AG08396 (cell line): ENCODE results near the gene SEC61B.
A peak's percentile ranks its signal among the peaks of the same experiment; 100 is the strongest.
"Not testable (repeated sequence)": the region's sequence is repeated elsewhere in the genome, so short reads cannot be mapped to it uniquely, and the experiment has no call there.

Experiments
- DNase-seq: peaks from one replicate; pipeline ENCODE4 v3.0.0; 2012; ENCODE audit warnings: low spot score, mixed read lengths

SEC61B gene

DNA sequence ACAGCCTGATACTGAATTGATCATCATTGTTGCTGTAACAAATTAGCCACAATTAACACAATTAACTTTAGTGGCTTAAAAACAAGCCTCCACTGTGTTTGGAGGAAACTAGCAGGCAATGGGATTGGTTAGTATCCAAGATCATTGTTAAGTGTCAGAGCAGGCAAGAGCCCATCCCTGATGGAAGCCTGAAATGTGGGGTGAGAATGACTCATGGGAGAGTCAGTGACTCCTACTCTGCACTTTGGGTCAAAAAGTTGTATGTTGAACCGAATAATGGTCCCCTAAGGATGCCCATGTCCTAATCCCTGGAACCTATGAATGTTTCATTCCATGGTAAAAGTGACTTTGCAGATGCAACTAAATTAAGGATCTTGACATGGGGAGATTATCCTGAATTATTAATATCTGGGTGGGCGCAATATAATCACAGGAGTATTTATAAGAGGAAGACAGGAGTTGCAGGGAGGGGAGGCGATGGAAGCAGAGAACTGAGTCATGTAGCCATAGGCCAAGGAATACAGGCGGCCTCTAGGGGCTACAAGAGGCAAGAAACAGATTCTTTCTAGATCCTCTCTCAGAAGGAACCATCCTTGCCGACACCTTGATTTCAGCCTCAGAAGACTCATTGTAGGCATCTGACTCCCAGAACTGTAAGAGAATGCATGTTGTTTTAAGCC, 29.2 kb upstream of the SEC61B start:
- DNase-seq: peak; percentile 25

- DNase-seq: no peak
Measured at GRCh38 chr9:99193466-99193821, 28.6 kb upstream of the SEC61B start.

- not testable (repeated sequence) for DNase-seq
Measured at GRCh38 chr9:99196484-99196883, 25.6 kb upstream of the SEC61B start.

- no peak for DNase-seq
Measured at GRCh38 chr9:99197124-99197630, 24.9 kb upstream of the SEC61B start.

DNA sequence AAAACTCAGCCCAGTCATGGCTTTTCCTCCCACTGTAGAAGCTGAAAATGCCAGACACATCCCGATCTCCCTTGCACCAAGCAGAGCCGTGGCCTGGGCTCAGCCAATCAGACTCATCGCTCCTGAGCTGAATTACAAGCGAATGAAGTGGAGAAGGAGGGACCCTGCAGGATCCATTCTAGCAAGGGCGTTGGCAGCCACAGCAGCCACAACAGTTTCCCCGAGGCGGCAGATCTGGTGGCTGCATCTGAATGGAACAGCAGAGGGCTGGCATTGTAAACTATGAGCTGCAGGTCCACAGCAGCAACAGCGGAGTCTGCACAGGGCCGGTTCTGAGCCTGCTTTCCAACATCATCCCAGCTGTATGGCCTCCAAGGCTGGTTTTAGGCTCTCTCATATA, 24.1 kb upstream of the SEC61B start:
- no peak for DNase-seq

DNA sequence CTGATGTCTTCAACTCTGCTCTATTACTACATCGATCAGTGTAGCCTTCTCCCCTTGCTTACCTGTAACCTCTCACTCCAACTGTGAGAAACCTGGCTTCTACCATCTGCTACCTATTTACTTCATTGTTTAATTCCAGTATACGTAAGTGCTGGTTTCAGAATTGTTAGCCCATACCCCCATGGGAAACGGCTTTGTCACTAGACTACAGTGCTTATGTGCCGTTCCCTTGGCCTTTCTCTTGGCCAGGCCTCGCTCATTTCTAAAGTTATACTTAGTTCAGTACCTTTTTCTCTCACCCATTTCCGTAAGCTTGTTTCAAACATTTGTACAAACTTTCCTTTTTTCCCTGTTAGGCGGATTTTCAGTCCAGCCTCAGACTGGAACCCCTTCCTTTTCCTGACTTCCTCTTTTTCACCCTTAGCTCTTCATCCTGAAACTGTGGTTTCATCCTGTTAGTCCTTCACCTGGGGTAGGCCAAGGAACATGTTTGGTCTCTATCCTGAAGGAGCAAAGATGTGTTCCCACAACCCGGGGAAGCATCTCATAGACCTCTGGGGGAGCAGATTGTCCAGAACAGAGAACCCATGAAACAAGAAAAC, 22.0 kb upstream of the SEC61B start:
- DNase-seq: no peak

- DNase-seq: no peak
Measured at GRCh38 chr9:99201603-99202002, 20.5 kb upstream of the SEC61B start.

DNA sequence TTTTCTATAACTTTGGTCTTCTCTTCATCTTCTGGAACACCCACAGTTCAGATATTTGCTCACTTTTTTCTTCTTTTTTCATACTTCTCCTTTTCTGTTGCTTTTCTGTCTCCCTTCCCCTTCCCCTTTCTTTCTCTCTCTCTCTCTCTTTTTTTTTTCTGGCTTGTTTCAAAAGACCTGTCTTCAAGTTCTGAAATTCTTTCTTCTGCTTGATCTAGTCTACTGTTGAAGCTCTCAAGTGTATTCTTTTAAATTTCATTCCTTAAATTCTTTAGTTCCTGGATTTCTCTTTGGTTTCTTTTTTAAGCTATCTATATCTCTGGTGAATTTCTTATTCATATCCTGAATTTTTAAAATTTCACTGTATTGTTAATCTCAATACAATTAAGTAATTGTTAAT, 11.5 kb upstream of the SEC61B start:
- no peak for DNase-seq

DNA sequence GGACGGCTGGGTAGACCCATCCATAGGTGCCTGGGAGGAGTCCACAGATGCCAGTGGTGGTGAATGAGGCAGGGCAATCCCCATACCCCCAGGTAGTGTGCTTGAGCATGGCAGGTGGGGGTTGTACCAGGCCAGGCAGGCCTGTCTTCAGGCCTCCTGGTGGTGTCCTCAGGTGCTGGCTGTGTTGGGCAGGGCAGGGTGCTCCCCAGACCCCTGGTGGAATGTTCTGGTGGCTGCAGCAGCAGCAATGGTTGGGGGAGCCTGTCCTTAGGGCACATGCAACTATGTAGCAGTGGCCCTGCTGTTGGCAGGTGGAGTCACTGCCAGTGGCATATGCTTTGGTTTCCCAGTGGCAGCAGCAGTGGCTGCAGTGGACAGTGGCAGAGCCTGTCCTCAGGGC, 10.3 kb upstream of the SEC61B start:
- DNase-seq: no peak

DNA sequence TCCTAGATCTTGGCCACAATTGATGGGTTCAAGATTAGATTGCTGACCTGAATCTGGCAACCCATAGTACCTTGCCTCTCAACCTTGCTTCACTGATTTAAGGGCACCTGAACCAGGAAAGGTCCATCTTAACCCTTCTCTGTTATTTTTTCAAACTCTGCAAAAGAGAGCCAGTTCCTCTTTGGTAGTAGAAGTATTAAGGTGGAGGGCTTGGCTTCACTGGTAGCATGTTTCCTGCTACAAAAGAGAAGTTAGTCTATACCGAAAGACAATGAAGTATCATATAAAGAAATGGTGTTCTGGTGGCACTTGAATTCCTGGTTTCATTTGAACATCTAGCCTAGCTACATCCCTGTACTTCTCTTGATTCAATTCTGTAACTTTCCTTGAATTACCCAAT, 8.9 kb upstream of the SEC61B start:
- DNase-seq: no peak

GRCh38 chr9:99216073-99216472, 6.0 kb upstream of the SEC61B start:
- no peak for DNase-seq

DNA sequence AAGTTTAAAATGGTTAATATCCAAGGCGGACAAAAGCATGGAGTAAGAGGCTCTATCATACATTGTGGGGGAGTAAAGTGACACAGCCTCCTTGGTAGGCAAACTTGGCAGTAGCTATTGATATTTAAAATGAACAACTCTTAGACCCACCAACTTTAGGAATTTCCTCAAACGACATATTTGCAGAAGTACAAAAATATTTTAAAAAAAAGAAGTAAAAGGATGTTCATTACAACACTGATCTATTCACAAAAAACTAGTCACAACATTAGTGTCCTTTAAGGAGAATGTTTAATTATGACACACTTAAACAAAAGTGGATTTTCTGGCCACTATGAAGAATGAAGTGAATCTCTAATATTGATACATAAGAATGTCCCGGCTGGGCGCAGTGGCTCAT, 2.1 kb upstream of the SEC61B start:
- DNase-seq: no peak

GRCh38 chr9:99221266-99221620, 839 bp upstream of the SEC61B start:
- DNase-seq: no peak

- no peak for DNase-seq
Measured at GRCh38 chr9:99222416-99223270, 561 bp downstream of the SEC61B start.

GRCh38 chr9:99224445-99224844, 2.4 kb downstream of the SEC61B start:
- no peak for DNase-seq

GRCh38 chr9:99226054-99226453, 4.0 kb downstream of the SEC61B start:
- DNase-seq: no peak

- no peak for DNase-seq
Measured at GRCh38 chr9:99230206-99230605, 8.1 kb downstream of the SEC61B start.

DNA sequence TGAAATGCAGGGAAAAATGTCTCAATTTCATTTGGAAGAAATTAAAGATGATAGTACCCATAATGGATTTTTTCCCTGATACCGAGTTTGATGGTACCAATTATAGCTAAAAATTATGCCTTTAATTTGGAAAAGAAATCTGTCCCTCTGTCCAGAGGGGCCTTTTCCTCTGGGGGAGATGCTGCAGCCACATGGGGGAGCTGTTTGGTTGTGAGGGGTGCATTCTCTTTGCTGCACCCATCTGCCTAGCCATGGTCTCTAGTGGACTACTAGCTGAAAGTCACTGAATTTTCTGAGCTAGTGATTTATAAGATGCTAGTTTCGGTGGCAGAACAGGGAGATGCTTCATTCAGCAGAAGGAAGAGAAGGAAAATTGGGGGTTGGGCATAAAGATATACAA, 9.6 kb downstream of the SEC61B start:
- peak; percentile 27 for DNase-seq

DNA sequence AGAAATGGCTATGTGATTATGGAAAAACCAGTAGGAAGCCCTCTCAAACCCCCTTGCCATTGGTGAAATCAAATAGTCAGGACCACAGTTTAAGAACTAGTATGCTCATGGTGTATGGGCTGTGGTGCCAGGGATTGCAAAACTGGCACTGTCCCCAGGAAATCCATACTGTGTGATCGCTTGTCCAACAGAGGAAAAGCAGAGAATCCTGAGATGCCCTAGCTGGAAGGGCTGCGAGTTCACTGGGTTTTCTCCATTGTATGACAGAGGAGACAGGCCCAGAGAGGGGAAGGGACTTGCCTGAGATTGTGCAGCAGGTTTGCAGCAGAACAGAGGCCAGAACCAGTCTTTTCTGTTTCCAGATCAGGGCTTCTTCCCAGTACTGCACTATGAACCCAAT, 12.5 kb downstream of the SEC61B start:
- DNase-seq: no peak

- DNase-seq: no peak
Measured at GRCh38 chr9:99235069-99235468, 13.0 kb downstream of the SEC61B start.

DNA sequence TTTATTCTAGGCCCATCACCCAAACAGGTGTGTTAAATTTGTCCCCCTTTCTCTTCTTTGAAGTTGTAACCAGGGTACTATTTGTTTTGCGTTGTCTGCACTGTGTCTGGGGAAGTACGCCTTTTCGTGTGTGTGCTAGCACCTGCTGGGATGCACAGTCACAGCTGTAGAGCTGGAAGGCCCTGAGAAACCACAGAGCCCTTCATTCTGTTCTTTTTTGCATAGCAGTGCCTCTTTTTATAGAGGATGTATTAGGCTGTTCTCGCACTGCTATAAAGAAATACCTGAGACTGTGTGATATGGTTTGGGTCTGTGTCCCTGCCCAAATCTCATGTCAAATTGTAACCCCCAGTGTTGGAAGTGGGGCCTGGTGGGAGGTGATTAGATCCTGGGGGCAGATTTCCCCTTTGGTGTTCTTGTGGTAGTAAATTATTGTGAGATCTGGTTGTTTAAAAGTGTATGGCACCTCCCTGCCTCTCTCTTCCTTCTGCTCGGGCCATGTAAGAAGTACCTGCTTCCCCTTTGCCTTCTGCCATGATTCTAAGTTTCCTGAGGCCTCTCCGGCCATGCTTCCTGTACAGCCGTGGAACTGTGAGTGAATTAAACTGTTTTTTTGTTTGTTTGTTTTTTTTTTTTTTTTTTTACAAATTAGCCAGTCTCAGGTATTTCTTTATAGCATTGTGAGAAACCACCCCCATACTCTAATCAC, 14.0 kb downstream of the SEC61B start:
- no peak for DNase-seq

- no peak for DNase-seq
Measured at GRCh38 chr9:99237356-99237755, 15.3 kb downstream of the SEC61B start.

- DNase-seq: not testable (repeated sequence)
Measured at GRCh38 chr9:99237849-99238248, 15.8 kb downstream of the SEC61B start.
